HEK293T (cell line): Measurements from ENCODE around the gene TIGAR.

Experiments used
- CTCF ChIA-PET: fragments of 350-600 bp; formaldehyde crosslinking; extraction: SDS; loops from one replicate; lab custom pipeline; 2021; ENCODE audit warnings: antibody characterized with exemption, inconsistent platforms; lab: Yijun Ruan, JAX
- POLR2A ChIA-PET: fragments of 350-600 bp; formaldehyde crosslinking; extraction: SDS; loops from one replicate; lab custom pipeline; 2020; ENCODE audit warnings: antibody characterized with exemption, inconsistent platforms; lab: Yijun Ruan, JAX
- DNase-seq: peaks from one replicate; pipeline ENCODE4 v3.0.0; 2012; ENCODE audit warnings: mixed read lengths; ENCODE audit errors: extremely low spot score
- ARNT ChIP-seq: fragments of 450-650 bp; IDR thresholded peaks from 2 replicates; pipeline ENCODE4 v1.6.1; 2017; ENCODE audit warnings: mild to moderate bottlenecking
- BHLHE40 ChIP-seq: fragments of 450-650 bp; IDR thresholded peaks from 2 replicates; pipeline ENCODE4 v1.6.1; 2016; ENCODE audit warnings: mild to moderate bottlenecking, moderate library complexity, borderline replicate concordance
- CTBP1 ChIP-seq: fragments of 450-650 bp; IDR thresholded peaks from 2 replicates; pipeline ENCODE4 v1.6.1; 2016; ENCODE audit warnings: borderline replicate concordance
- ELF4 ChIP-seq: fragments of 450-650 bp; IDR thresholded peaks from 2 replicates; pipeline ENCODE4 v1.6.1; 2017; ENCODE audit warnings: antibody characterized with exemption
- FOXA1 ChIP-seq: fragments of 450-650 bp; IDR thresholded peaks from 2 replicates; pipeline ENCODE4 v1.6.1; 2016; ENCODE audit warnings: mild to moderate bottlenecking
- FOXK2 ChIP-seq: fragments of 450-650 bp; IDR thresholded peaks from 2 replicates; pipeline ENCODE4 v1.6.1; 2016; ENCODE audit warnings: mild to moderate bottlenecking
- FOXM1 ChIP-seq: fragments of 450-650 bp; IDR thresholded peaks from 2 replicates; pipeline ENCODE4 v1.6.1; 2017; ENCODE audit warnings: mild to moderate bottlenecking, borderline replicate concordance
- HDGF ChIP-seq: fragments of 450-650 bp; IDR thresholded peaks from 2 replicates; pipeline ENCODE4 v1.6.1; 2017; ENCODE audit warnings: antibody characterized with exemption, borderline replicate concordance
- L3MBTL2 ChIP-seq: fragments of 450-650 bp; conservative IDR thresholded peaks from 2 replicates; pipeline ENCODE4 v1.6.1; 2016; ENCODE audit warnings: mild to moderate bottlenecking
- LEF1 ChIP-seq: fragments of 450-650 bp; IDR thresholded peaks from 2 replicates; pipeline ENCODE4 v1.6.1; 2017; ENCODE audit warnings: mild to moderate bottlenecking, borderline replicate concordance
- NFRKB ChIP-seq: fragments of 450-650 bp; IDR thresholded peaks from 2 replicates; pipeline ENCODE4 v1.6.1; 2016; ENCODE audit warnings: mild to moderate bottlenecking, moderate library complexity
- PKNOX1 ChIP-seq: fragments of 450-650 bp; IDR thresholded peaks from 2 replicates; pipeline ENCODE4 v1.6.1; 2016
- SP1 ChIP-seq: fragments of 450-650 bp; IDR thresholded peaks from 2 replicates; pipeline ENCODE4 v1.6.1; 2017
- SUZ12 ChIP-seq: fragments of 450-650 bp; IDR thresholded peaks from 2 replicates; pipeline ENCODE4 v1.6.1; 2016; ENCODE audit warnings: mild to moderate bottlenecking
- TARDBP ChIP-seq: fragments of 450-650 bp; IDR thresholded peaks from 2 replicates; pipeline ENCODE4 v1.6.1; 2016
- ZNF384 ChIP-seq: fragments of 450-650 bp; IDR thresholded peaks from 2 replicates; pipeline ENCODE4 v1.6.1; 2016

TIGAR gene

DNA sequence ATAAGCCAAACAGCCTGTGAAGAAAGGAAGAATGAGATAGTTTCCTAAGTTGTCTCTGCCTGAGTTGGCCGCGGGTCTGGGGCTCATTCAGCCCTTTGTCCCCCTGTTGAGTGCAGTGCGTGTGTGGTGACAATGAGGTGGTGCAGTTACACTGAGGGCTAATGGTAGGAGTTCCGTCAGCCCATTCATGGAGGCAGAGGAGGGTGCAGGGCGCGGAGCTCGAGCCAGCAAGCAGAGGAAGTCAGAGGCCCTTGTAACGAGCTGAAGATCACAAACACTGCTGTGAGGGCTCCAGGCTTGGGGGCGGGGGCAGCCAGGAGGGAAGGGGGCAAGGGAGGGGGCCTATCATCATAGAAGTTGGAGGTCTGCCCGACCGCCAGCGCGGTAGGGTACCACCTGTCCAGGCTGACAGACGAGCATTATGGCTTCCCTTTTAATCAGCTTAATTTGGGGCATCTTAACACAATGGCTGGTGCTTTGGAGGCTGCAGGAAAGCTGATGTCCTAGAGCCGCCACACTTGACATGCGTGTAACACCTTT lies 27.0 kb upstream of the TIGAR start:
- ChIA-PET POLR2A (interaction anchor here (1.3 kb wide), 1 partner anchor 17 kb away, joined by 4 read pairs; no protein-coding TSS in a partner anchor), CTCF (interaction anchor here (1.8 kb wide), 1 partner anchor 13 kb away, joined by 3 read pairs; no protein-coding TSS in a partner anchor)
- no peak for TF ChIP-seq SP1
- no peak for TF ChIP-seq FOXM1
- TF ChIP-seq PKNOX1 = no peak
- no peak for TF ChIP-seq L3MBTL2
- no peak for TF ChIP-seq ZNF384
- no peak for TF ChIP-seq ARNT
- TF ChIP-seq HDGF = no peak
- no peak for TF ChIP-seq SUZ12
- no peak for TF ChIP-seq NFRKB
- TF ChIP-seq FOXA1 = no peak
- no peak for TF ChIP-seq ELF4
- no peak for TF ChIP-seq CTBP1
- no peak for TF ChIP-seq LEF1
- TF ChIP-seq TARDBP = no peak
- TF ChIP-seq BHLHE40 = no peak
- no peak for DNase-seq

- CTCF ChIA-PET = no interaction called here
- TF ChIP-seq ARNT = no peak
- TF ChIP-seq FOXA1 = no peak
- TF ChIP-seq SUZ12 = no peak
- TF ChIP-seq ELF4 = no peak
- no peak for TF ChIP-seq PKNOX1
- DNase-seq = no peak
- POLR2A ChIA-PET = interaction anchor here (0.9 kb wide), 1 partner anchor 8 kb away, joined by 3 read pairs; no protein-coding TSS in a partner anchor
Observed at GRCh38 chr12:4296751-4297150, 24.3 kb upstream of the TIGAR start.

GRCh38 chr12:4297617-4298016 lies 23.4 kb upstream of the TIGAR start:
- ChIA-PET POLR2A (no interaction called here), CTCF (no interaction called here)
- DNase-seq = no peak
- TF ChIP-seq SUZ12 = no peak
- TF ChIP-seq FOXM1 = no peak
- TF ChIP-seq HDGF = no peak
- no peak for TF ChIP-seq TARDBP

DNA sequence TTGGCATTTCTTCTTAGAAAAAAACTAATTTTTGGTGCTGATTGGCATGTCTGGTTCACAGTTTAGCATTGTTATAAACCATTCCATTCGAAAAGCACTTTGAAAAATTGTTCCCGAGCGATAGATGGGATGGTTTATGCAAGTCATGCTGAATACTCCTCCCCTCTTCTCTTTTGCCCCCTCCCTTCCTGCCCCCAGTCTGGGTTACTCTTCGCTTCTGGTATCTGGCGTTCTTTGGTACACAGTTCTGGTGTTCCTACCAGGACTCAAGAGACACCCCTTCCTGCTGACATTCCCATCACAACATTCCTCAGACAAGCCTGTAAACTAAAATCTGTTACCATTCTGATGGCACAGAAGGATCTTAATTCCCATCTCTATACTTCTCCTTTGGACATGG lies 20.1 kb upstream of the TIGAR start:
- TF ChIP-seq NFRKB = no peak
- TF ChIP-seq ELF4 = no peak
- TF ChIP-seq SUZ12 = no peak
- no peak for TF ChIP-seq L3MBTL2
- no peak for TF ChIP-seq HDGF
- no peak for TF ChIP-seq LEF1
- no peak for TF ChIP-seq ARNT
- TF ChIP-seq FOXA1 = no peak
- TF ChIP-seq PKNOX1 = no peak
- no peak for TF ChIP-seq ZNF384
- no peak for TF ChIP-seq FOXM1
- no peak for TF ChIP-seq BHLHE40
- TF ChIP-seq SP1 = no peak
- no peak for TF ChIP-seq FOXK2
- CTCF ChIA-PET = interaction anchor here (0.7 kb wide), 1 partner anchor 170 kb away, joined by 3 read pairs; no protein-coding TSS in a partner anchor
- no peak for DNase-seq
- POLR2A ChIA-PET = no interaction called here

- TF ChIP-seq L3MBTL2 (no peak), FOXM1 (no peak), NFRKB (no peak), SP1 (no peak), SUZ12 (no peak), ZNF384 (no peak)
- no peak for DNase-seq
- ChIA-PET POLR2A (no interaction called here), CTCF (no interaction called here)
Observed at GRCh38 chr12:4301932-4302501, 19.0 kb upstream of the TIGAR start.

DNA sequence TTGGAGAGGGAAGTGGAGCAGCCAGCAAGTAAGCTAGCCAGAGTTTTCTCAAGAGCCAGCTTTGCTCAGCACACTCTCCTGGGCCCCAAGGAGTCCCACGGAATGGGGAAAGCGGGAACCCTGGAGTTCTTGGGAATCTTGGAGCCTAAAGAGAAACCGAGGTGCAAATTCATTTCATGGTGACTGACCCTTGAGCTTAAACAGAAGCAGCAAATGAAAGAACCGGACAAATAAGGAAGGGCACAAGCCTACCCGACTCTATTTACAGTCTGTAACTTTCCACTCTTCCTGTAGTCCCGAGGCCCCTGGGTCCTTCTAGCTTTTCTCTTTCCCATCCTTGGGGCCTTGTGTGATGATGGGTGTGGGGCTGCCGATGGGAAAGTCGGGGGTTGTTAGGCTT lies 18.1 kb upstream of the TIGAR start:
- TF ChIP-seq CTBP1 (no peak), ELF4 (no peak), HDGF (no peak), TARDBP (no peak), NFRKB (no peak), FOXA1 (no peak)
- ChIA-PET POLR2A (no interaction called here), CTCF (interaction anchor here (0.9 kb wide), 1 partner anchor 307 kb away, joined by 3 read pairs; no protein-coding TSS in a partner anchor)
- no peak for DNase-seq

DNA sequence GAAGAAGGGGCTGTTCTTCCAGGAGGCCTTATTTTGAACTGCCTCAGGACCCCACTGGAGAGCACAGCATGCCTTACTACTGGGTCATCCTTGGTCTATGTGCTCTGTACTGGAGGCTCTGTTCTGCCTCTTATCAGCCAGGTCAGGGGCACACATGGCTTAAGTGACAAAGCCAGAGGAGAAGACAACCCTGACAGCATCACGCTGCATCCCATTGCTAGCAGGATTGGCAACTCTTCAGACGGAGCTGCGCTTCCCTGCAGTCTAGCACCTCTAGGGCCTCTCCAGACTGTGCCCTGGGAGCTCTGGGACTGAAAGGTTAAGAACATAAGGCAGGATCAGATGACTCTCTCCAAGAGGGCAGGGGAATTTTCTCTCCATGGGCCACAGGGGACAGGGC lies 17.3 kb upstream of the TIGAR start:
- TF ChIP-seq TARDBP (no peak), FOXA1 (no peak), ARNT (no peak), CTBP1 (no peak), SP1 (no peak), ELF4 (no peak), NFRKB (no peak), ZNF384 (no peak), SUZ12 (no peak), PKNOX1 (no peak), FOXK2 (no peak), L3MBTL2 (no peak), BHLHE40 (no peak), LEF1 (no peak), FOXM1 (no peak)
- CTCF ChIA-PET = interaction anchor here (0.9 kb wide), 1 partner anchor 308 kb away, joined by 3 read pairs; no protein-coding TSS in a partner anchor
- no peak for DNase-seq
- POLR2A ChIA-PET = no interaction called here
